Ovary (tissue), 3 donors: ENCODE results near the gene NANP.

Experiments used
- CTCF ChIP-seq, 3 donors: fragments of 450-650 bp in 2 of 3; fragments of 200-600 bp in 1 of 3; IDR thresholded peaks; one replicate each; pipeline versions ENCODE4 v1.5.1 to v1.8.0; 2016 to 2022; ENCODE audit warnings: antibody characterized with exemption in 3 of 3, mild to moderate bottlenecking in 1 of 3
- EP300 ChIP-seq: sonication (generic); formaldehyde crosslinking; IDR thresholded peaks from one replicate; pipeline ENCODE4 v1.6.1; 2017; ENCODE audit warnings: antibody characterized with exemption
- POLR2A ChIP-seq: fragments of 450-650 bp; IDR thresholded peaks from one replicate; pipeline ENCODE4 v1.6.1; 2017; ENCODE audit warnings: antibody characterized with exemption, mild to moderate bottlenecking, moderate library complexity
- donor health status: DM: no; HTN: no; CAD: no.

DNA sequence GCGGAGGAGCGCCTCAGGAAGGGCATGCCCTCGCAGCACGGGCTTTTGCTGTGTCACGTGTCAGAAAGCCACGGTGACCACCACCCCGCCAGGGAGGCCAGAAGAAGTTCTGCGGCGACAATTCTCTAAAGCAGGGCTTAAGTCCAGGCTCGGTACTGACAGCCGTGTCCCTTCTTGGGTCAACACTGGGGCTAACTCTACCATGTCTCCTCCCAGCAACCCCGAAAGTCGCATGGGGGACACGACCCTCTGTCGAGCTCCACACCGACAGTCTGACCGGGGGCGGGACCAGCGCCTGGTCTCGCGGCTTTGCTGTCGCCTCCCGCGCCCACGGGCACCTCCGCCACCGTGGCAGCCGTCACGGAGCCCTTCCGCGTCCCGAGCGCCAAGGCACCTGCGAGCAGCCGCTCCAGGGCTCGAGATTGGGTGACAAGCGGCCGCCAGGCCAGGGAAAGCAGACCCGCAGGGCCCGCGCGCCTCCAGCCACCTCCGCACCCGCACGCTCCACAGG is 534 bp downstream of the NANP start:
- no peak for TF ChIP-seq CTCF (IDR thresholded peaks at IDR 0.05)
- no peak for TF ChIP-seq POLR2A
- TF ChIP-seq EP300, result no peak
